Neural progenitor cell (in vitro differentiated cells): ENCODE measurements around the gene CDK5. TPM values are rescaled to one million over a fixed set of nuclear protein-coding genes. Genes with fewer than 3 reads are reported as not detected.

ENCODE experiments used
- DNase-seq: peaks from one replicate; pipeline ENCODE4 v3.0.0-alpha.2; 2016; ENCODE audit warnings: low spot score
- H2AFZ ChIP-seq: fragments of 200-600 bp; sonication (generic); replicated peaks from 2 replicates; pipeline ENCODE4 v1.6.1; 2016; ENCODE audit warnings: antibody characterized with exemption
- H3F3A ChIP-seq: fragments of 200-600 bp; sonication (generic); 2 replicates; pipeline ENCODE4 v1.6.1; 2016; ENCODE audit warnings: antibody characterized with exemption, low read depth
- H3K27ac ChIP-seq: fragments of 200-600 bp; sonication (generic); 2 replicates; pipeline ENCODE4 v1.5.1; 2016; ENCODE audit warnings: mild to moderate bottlenecking
- H3K27me3 ChIP-seq: fragments of 200-600 bp; sonication (generic); 2 replicates; pipeline ENCODE4 v1.6.1; 2016; ENCODE audit warnings: mild to moderate bottlenecking, moderate library complexity
- H3K36me3 ChIP-seq: fragments of 200-600 bp; sonication (generic); 2 replicates; pipeline ENCODE4 v1.5.1; 2016
- H3K4me1 ChIP-seq: fragments of 200-600 bp; sonication (generic); 2 replicates; pipeline ENCODE4 v1.6.1; 2016; ENCODE audit warnings: mixed run types
- H3K4me2 ChIP-seq: fragments of 200-600 bp; sonication (generic); 2 replicates; pipeline ENCODE4 v1.6.1; 2016
- H3K4me3 ChIP-seq: fragments of 200-600 bp; sonication (generic); 2 replicates; pipeline ENCODE4 v1.5.1; 2016
- H3K79me2 ChIP-seq: fragments of 200-600 bp; sonication (generic); 2 replicates; pipeline ENCODE4 v1.6.1; 2016; ENCODE audit warnings: low read depth
- H3K9ac ChIP-seq: fragments of 200-600 bp; sonication (generic); 2 replicates; pipeline ENCODE4 v1.6.1; 2016
- H3K9me3 ChIP-seq: fragments of 200-600 bp; sonication (generic); 2 replicates; pipeline ENCODE4 v1.5.1; 2016; ENCODE audit warnings: low read depth
- H4K20me1 ChIP-seq: fragments of 200-600 bp; sonication (generic); 2 replicates; pipeline ENCODE4 v1.6.1; 2016; ENCODE audit warnings: low read depth
- H3K27ac Mint-ChIP-seq: 3 replicates; pipeline ENCODE4 v1.8.0; 2021; ENCODE audit warnings: mixed read lengths
- H3K27me3 Mint-ChIP-seq: 2 replicates; pipeline ENCODE4 v1.8.0; 2022; ENCODE audit warnings: low read depth, mild to moderate bottlenecking, inconsistent platforms, moderate library complexity, mixed read lengths; ENCODE audit not compliant: insufficient read depth
- H3K36me3 Mint-ChIP-seq: 3 replicates; pipeline ENCODE4 v1.8.0; 2021; ENCODE audit warnings: mixed read lengths
- H3K4me1 Mint-ChIP-seq: 3 replicates; pipeline ENCODE4 v1.8.0; 2021; ENCODE audit warnings: mixed read lengths
- H3K4me3 Mint-ChIP-seq: 3 replicates; pipeline ENCODE4 v1.8.0; 2021; ENCODE audit warnings: mild to moderate bottlenecking, moderate library complexity, mixed read lengths
- H3K9me3 Mint-ChIP-seq: 3 replicates; pipeline ENCODE4 v1.8.0; 2020; ENCODE audit warnings: mixed read lengths
- CTCF ChIP-seq: fragments of 200-600 bp; sonication (generic); IDR thresholded peaks from 2 replicates; pipeline ENCODE4 v1.5.1; 2017; ENCODE audit warnings: antibody characterized with exemption, mild to moderate bottlenecking
- EZH2 ChIP-seq: fragments of 200-600 bp; sonication (generic); IDR thresholded peaks from 2 replicates; pipeline ENCODE4 v1.6.1; 2017; ENCODE audit warnings: antibody characterized with exemption, mild to moderate bottlenecking, moderate library complexity
- EZH2phosphoT487 ChIP-seq: fragments of 200-600 bp; sonication (generic); IDR thresholded peaks from 2 replicates; pipeline ENCODE4 v1.6.1; 2017; ENCODE audit warnings: antibody characterized with exemption
- total RNA-seq: library from RNA; depleted of rRNA; stranded (reverse); fragments of >200 nt; gene quantifications from 2 replicates; pipeline ENCODE4 v1.2.3, GENCODE V29; 2015; ENCODE audit warnings: low replicate concordance

Gene CDK5
- total RNA-seq, 1 donor from 2014 or later, result 8.1 TPM

- peaks cover 20% of the 10 kb centered on the region for H3K27me3 Mint-ChIP-seq
- Histone ChIP-seq H3K27ac (peak within 1 kb of the TSS; percentile 38), H3K4me3 (peak within 1 kb of the TSS; percentile 96), H4K20me1 (peaks cover 28% of the 10 kb centered on the region), H3K36me3 (no peaks in the 10 kb centered on the region), H3K9me3 (no peaks in the 10 kb centered on the region), H2AFZ (no peak within 1 kb of the TSS), H3K4me2 (peak within 1 kb of the TSS; percentile 93), H3K4me1 (peaks cover 38% of the 10 kb centered on the region), H3K79me2 (peaks cover 26% of the 10 kb centered on the region), H3K9ac (peak within 1 kb of the TSS; percentile 85), H3K27me3 (peaks cover 10% of the 10 kb centered on the region), H3F3A (peaks cover 59% of the 10 kb centered on the region)
- peak; percentile 96 for DNase-seq
- H3K27ac Mint-ChIP-seq, result peak within 1 kb of the TSS; percentile 79
- H3K9me3 Mint-ChIP-seq, result no peaks in the 10 kb centered on the region
- H3K4me3 Mint-ChIP-seq, result peak within 1 kb of the TSS; percentile 92
- H3K36me3 Mint-ChIP-seq, result peaks cover 5% of the 10 kb centered on the region
- no peak for TF ChIP-seq EZH2phosphoT487
- TF ChIP-seq EZH2, result peak; percentile 34
- H3K4me1 Mint-ChIP-seq, result peaks cover 35% of the 10 kb centered on the region
Measured at GRCh38 chr7:151080522-151081169, 22.9 kb upstream of the CDK5 start, which contains the start of gene FASTK. TSS of gene FASTK (minus strand) at chr7:151080809. CDS start at chr7:151080766, 43 bp downstream.

- peak overlapping the region; percentile 93 for H3K4me2 ChIP-seq
- DNase-seq, result peak; percentile 61
- peaks cover 54% of the 10 kb centered on the region for H3F3A ChIP-seq
- peaks cover 33% of the 10 kb centered on the region for H3K4me1 ChIP-seq
- H3K27me3 Mint-ChIP-seq, result peaks cover 18% of the 10 kb centered on the region
- H3K27ac Mint-ChIP-seq, result peak overlapping the region; percentile 79
- H4K20me1 ChIP-seq, result peaks cover 28% of the 10 kb centered on the region
- no peak overlapping the region for H2AFZ ChIP-seq
- peaks cover 30% of the 10 kb centered on the region for H3K4me1 Mint-ChIP-seq
- H3K79me2 ChIP-seq, result peaks cover 26% of the 10 kb centered on the region
- peak overlapping the region; percentile 92 for H3K4me3 Mint-ChIP-seq
- H3K4me3 ChIP-seq, result peak overlapping the region; percentile 96
- H3K9ac ChIP-seq, result peak overlapping the region; percentile 85
- H3K27ac ChIP-seq, result peak overlapping the region; percentile 38
- H3K27me3 ChIP-seq, result peaks cover 10% of the 10 kb centered on the region
- H3K9me3 ChIP-seq, result no peaks in the 10 kb centered on the region
- H3K36me3 ChIP-seq, result no peaks in the 10 kb centered on the region
- H3K9me3 Mint-ChIP-seq, result no peaks in the 10 kb centered on the region
- H3K36me3 Mint-ChIP-seq, result peaks cover 8% of the 10 kb centered on the region
- TF ChIP-seq EZH2phosphoT487 (no peak), CTCF (no peak), EZH2 (no peak)
Measured at GRCh38 chr7:151080067-151080521, 22.4 kb upstream of the CDK5 start.

- Histone ChIP-seq H3K9ac (peak overlapping the region; percentile 85), H3K36me3 (no peaks in the 10 kb centered on the region), H4K20me1 (peaks cover 28% of the 10 kb centered on the region), H3K27me3 (peaks cover 9% of the 10 kb centered on the region), H3K4me1 (peaks cover 30% of the 10 kb centered on the region), H3K4me2 (peak overlapping the region; percentile 93), H3K27ac (no peak overlapping the region), H3K4me3 (peak overlapping the region; percentile 96), H3K79me2 (peaks cover 26% of the 10 kb centered on the region), H3F3A (peaks cover 48% of the 10 kb centered on the region), H2AFZ (no peak overlapping the region), H3K9me3 (no peaks in the 10 kb centered on the region)
- no peaks in the 10 kb centered on the region for H3K9me3 Mint-ChIP-seq
- H3K4me3 Mint-ChIP-seq, result peak overlapping the region; percentile 92
- no peak for DNase-seq
- peaks cover 8% of the 10 kb centered on the region for H3K36me3 Mint-ChIP-seq
- no peak for TF ChIP-seq EZH2phosphoT487
- no peak for TF ChIP-seq CTCF
- TF ChIP-seq EZH2, result no peak
- H3K27ac Mint-ChIP-seq, result no peak overlapping the region
- peaks cover 16% of the 10 kb centered on the region for H3K27me3 Mint-ChIP-seq
- H3K4me1 Mint-ChIP-seq, result peaks cover 26% of the 10 kb centered on the region
Measured at GRCh38 chr7:151079199-151079910, 21.7 kb upstream of the CDK5 start.
